ENCODE data around the gene CCL28.

GRCh38 chr5:43410414-43410813, 1.8 kb downstream of the CCL28 start:
- TF ChIP-seq CTCF (IDR thresholded peaks at IDR 0.05) (no peak), POLR2A (IDR thresholded peaks at IDR 0.05) (no peak)
